GM23338 (cell line): ENCODE measurements around the gene IHH.

ENCODE experiments used
- CREB1 ChIP-seq: fragments of 250-450 bp; sonication (Bioruptor Pico); IDR thresholded peaks from 2 replicates; pipeline ENCODE4 v1.5.0; 2020; ENCODE audit warnings: low read depth, mild to moderate bottlenecking, moderate library complexity
- CTCF ChIP-seq, 2 experiments: fragments of 200-600 bp in 1 of 2; sonication (generic) in 1 of 2; conservative IDR thresholded peaks; 2 replicates each; pipeline versions ENCODE4 v1.5.1 to v1.6.1; 2016 to 2017; ENCODE audit warnings: antibody characterized with exemption in 2 of 2, low read depth in 2 of 2, mild to moderate bottlenecking in 2 of 2, moderate library complexity in 1 of 2
- ETS1 ChIP-seq: IDR thresholded peaks from 2 replicates; pipeline ENCODE4 v1.6.1; 2016; ENCODE audit warnings: antibody characterized with exemption
- EZH2 ChIP-seq: fragments of 200-600 bp; sonication (generic); IDR thresholded peaks from one replicate; pipeline ENCODE4 v1.8.0; 2017; ENCODE audit warnings: antibody characterized with exemption, mild to moderate bottlenecking, low read depth; ENCODE audit not compliant: unreplicated experiment
- EZH2phosphoT487 ChIP-seq: fragments of 200-600 bp; sonication (generic); IDR thresholded peaks from one replicate; pipeline ENCODE4 v1.8.1; 2018; ENCODE audit warnings: antibody characterized with exemption; ENCODE audit not compliant: unreplicated experiment
- JUNB ChIP-seq: IDR thresholded peaks from one replicate; pipeline ENCODE4 v1.6.1; 2016; ENCODE audit warnings: antibody characterized with exemption; ENCODE audit not compliant: unreplicated experiment
- POLR2AphosphoS5 ChIP-seq: IDR thresholded peaks from 2 replicates; pipeline ENCODE4 v1.6.1; 2016; ENCODE audit warnings: antibody characterized with exemption, low read depth
- REST ChIP-seq: IDR thresholded peaks from one replicate; pipeline ENCODE4 v1.6.1; 2018; ENCODE audit warnings: antibody characterized with exemption; ENCODE audit not compliant: unreplicated experiment
- ZNF462 ChIP-seq: fragments of 250-450 bp; sonication (Bioruptor Pico); IDR thresholded peaks from 2 replicates; pipeline ENCODE4 v1.5.0; 2020; ENCODE audit warnings: mild to moderate bottlenecking, moderate library complexity

DNA sequence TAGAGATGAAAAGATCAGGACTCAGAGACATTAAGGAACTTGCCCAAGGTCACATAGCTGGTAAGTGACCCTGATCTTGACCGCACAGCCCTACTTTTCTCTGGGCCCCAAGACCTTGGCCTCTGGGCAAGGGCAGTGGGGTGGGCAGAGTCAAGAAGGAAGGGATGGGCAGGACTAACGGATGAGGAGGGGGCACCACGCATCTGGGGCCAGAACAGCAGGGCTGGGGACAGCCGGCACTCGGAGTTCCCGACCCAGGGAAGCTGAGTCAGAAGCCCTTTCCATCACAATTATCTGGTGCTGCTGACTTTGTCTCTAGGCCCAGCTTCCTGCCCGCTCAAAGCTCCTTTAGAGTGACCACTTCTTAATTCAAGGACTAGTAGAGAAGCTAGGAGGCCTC is 33.8 kb downstream of the IHH start:
- TF ChIP-seq EZH2 (no peak), REST (no peak), CTCF (conservative IDR thresholded peaks at IDR 0.05; ENCODE audit: low read depth in 2 of 2) (no peak), CREB1 (CRISPR knock-in tag) (no peak), POLR2AphosphoS5 (no peak), EZH2phosphoT487 (no peak), ETS1 (no peak), ZNF462 (CRISPR knock-in tag) (no peak), JUNB (no peak)
